ENCODE data around the gene SNX20.

SNX20 gene

GRCh38 chr16:50632927-50633800 lies 47.9 kb downstream of the SNX20 start:
- DNase-seq: no peak

- no peak for DNase-seq
Observed at GRCh38 chr16:50631985-50632576, 49.0 kb downstream of the SNX20 start.

GRCh38 chr16:50631249-50631984 lies 49.7 kb downstream of the SNX20 start:
- no peak for DNase-seq

GRCh38 chr16:50630394-50631020 lies 50.6 kb downstream of the SNX20 start:
- DNase-seq: no peak

GRCh38 chr16:50629334-50629733 lies 51.8 kb downstream of the SNX20 start:
- no peak for DNase-seq

- no peak for DNase-seq
Observed at GRCh38 chr16:50628156-50628802, 52.8 kb downstream of the SNX20 start.

- no peak for DNase-seq
Observed at GRCh38 chr16:50627419-50627818, 53.7 kb downstream of the SNX20 start.

GRCh38 chr16:50626868-50627267 lies 54.2 kb downstream of the SNX20 start:
- no peak for DNase-seq

GRCh38 chr16:50625374-50625773 lies 55.7 kb downstream of the SNX20 start:
- DNase-seq: no peak

- DNase-seq: no peak
Observed at GRCh38 chr16:50624449-50624970, 56.6 kb downstream of the SNX20 start.

GRCh38 chr16:50622643-50623369 lies 58.3 kb downstream of the SNX20 start:
- DNase-seq: no peak

- DNase-seq: no peak
Observed at GRCh38 chr16:50622029-50622428, 59.1 kb downstream of the SNX20 start.
